HFFc6 (cell line): ENCODE results near the gene TMEM51. TPM values are rescaled to one million over a fixed set of nuclear protein-coding genes. Genes with fewer than 3 reads are reported as not detected.

Source experiments
- DNase-seq: peaks from one replicate; pipeline ENCODE4 v3.0.0-alpha.2; 2018
- H3K27ac Mint-ChIP-seq: 2 replicates; pipeline ENCODE4 v1.8.0; 2020; ENCODE audit warnings: mild to moderate bottlenecking, mixed read lengths
- H3K27me3 Mint-ChIP-seq: 2 replicates; pipeline ENCODE4 v1.8.0; 2021; ENCODE audit warnings: mild to moderate bottlenecking, moderate library complexity, mixed read lengths; ENCODE audit not compliant: insufficient read depth
- H3K36me3 Mint-ChIP-seq: 2 replicates; pipeline ENCODE4 v1.8.0; 2021; ENCODE audit warnings: low read depth, mixed read lengths
- H3K4me1 Mint-ChIP-seq: 2 replicates; pipeline ENCODE4 v1.8.0; 2020; ENCODE audit warnings: low read depth, mixed read lengths
- H3K4me3 Mint-ChIP-seq: 2 replicates; pipeline ENCODE4 v1.8.0; 2020; ENCODE audit warnings: mild to moderate bottlenecking, moderate library complexity, mixed read lengths
- H3K9me3 Mint-ChIP-seq: 2 replicates; pipeline ENCODE4 v1.8.0; 2020; ENCODE audit warnings: mild to moderate bottlenecking, mixed read lengths
- CTCF ChIP-seq: fragments of 200-600 bp; sonication (generic); IDR thresholded peaks from 2 replicates; pipeline ENCODE4 v1.5.0; 2021; ENCODE audit warnings: antibody characterized with exemption, mild to moderate bottlenecking
- total RNA-seq, 6 experiments: library from RNA; stranded (reverse); fragmentation: NEBNext Ultra II Directional; extraction: Animal tissue kit (Norgen Biotek cat#: 25700); gene quantifications; 2 replicates in 1 of 6; 3 replicates in 5 of 6; pipeline ENCODE4 v1.2.3, GENCODE V29; 2021

The TMEM51 gene
- total RNA-seq, 6 experiments from 2014 or later = 4.8 to 6.8 (median 6.6) TPM

GRCh38 chr1:15180189-15180588 is 26.6 kb downstream of the TMEM51 start:
- Mint-ChIP-seq H3K4me3 (no peak overlapping the region; the same call in 1 of the 2 replicates), H3K27me3 (no peaks in the 10 kb centered on the region; the same call in 1 of the 2 replicates), H3K36me3 (no peaks in the 10 kb centered on the region), H3K27ac (peak overlapping the region; percentile 98), H3K4me1 (peaks cover 50% of the 10 kb centered on the region), H3K9me3 (no peaks in the 10 kb centered on the region)
- no peak for TF ChIP-seq CTCF
- DNase-seq = no peak

- Mint-ChIP-seq H3K9me3 (no peaks in the 10 kb centered on the region), H3K4me3 (no peak overlapping the region), H3K27ac (peak overlapping the region; percentile 38; the same call in 1 of the 2 replicates), H3K27me3 (no peaks in the 10 kb centered on the region; the same call in 1 of the 2 replicates), H3K36me3 (no peaks in the 10 kb centered on the region), H3K4me1 (peaks cover 47% of the 10 kb centered on the region)
- DNase-seq = no peak
- no peak for TF ChIP-seq CTCF
Observed at GRCh38 chr1:15180945-15181523, 27.5 kb downstream of the TMEM51 start.

GRCh38 chr1:15181564-15181963 is 28.0 kb downstream of the TMEM51 start:
- no peak for TF ChIP-seq CTCF
- Mint-ChIP-seq H3K9me3 (no peaks in the 10 kb centered on the region), H3K4me1 (peaks cover 45% of the 10 kb centered on the region), H3K36me3 (no peaks in the 10 kb centered on the region), H3K27me3 (no peaks in the 10 kb centered on the region; the same call in 1 of the 2 replicates), H3K27ac (no peak overlapping the region), H3K4me3 (no peak overlapping the region)
- DNase-seq = no peak

- peaks cover 43% of the 10 kb centered on the region for H3K4me1 Mint-ChIP-seq
- no peak for TF ChIP-seq CTCF
- no peak overlapping the region for H3K27ac Mint-ChIP-seq
- no peaks in the 10 kb centered on the region for H3K9me3 Mint-ChIP-seq
- no peak overlapping the region for H3K4me3 Mint-ChIP-seq
- no peaks in the 10 kb centered on the region; the same call in 1 of the 2 replicates for H3K27me3 Mint-ChIP-seq
- H3K36me3 Mint-ChIP-seq = no peaks in the 10 kb centered on the region
- no peak for DNase-seq
Observed at GRCh38 chr1:15184436-15185241, 31.1 kb downstream of the TMEM51 start.

GRCh38 chr1:15185617-15186016 is 32.1 kb downstream of the TMEM51 start:
- Mint-ChIP-seq H3K27ac (no peak overlapping the region), H3K27me3 (no peaks in the 10 kb centered on the region; the same call in 1 of the 2 replicates), H3K36me3 (no peaks in the 10 kb centered on the region), H3K4me3 (no peak overlapping the region), H3K9me3 (no peaks in the 10 kb centered on the region), H3K4me1 (peaks cover 41% of the 10 kb centered on the region)
- TF ChIP-seq CTCF = no peak
- no peak for DNase-seq
